ENCODE measurements around the gene MTMR3. TPM values are rescaled to one million over a fixed set of nuclear protein-coding genes. Genes with fewer than 3 reads are reported as not detected.
A peak's percentile ranks its signal among the peaks of the same experiment; 100 is the strongest.

The MTMR3 gene
- total and polyA plus RNA-seq, 8 donors, result 15.5 to 32.5 (median 20.2) TPM

DNA sequence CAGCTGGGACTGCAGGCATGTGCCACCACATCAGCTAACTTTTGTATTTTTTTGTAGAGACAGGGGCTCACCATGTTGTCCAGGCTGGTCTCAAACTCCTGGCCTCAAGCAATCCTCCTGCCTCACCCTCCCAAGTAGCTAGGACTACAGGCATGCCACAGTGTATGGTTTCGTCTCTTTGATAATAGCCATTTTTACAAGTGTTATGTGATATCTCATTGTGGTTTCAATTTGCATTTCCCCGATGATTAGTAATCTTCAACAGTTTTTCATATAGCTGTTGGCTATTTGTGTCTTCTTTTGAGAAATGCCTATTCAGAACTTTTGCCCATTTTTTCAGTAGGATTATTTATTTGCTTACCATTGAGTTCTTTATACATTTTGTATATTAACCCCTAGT is 9.0 kb upstream of the MTMR3 start:
- ATAC-seq, result no peak
- Histone ChIP-seq H3K9me3 (no peaks in the 10 kb centered on the region), H3K36me3 (no peaks in the 10 kb centered on the region), H3K4me3 (no peak overlapping the region), H3K27ac (no peak overlapping the region), H3K4me1 (no peaks in the 10 kb centered on the region), H3K27me3 (no peaks in the 10 kb centered on the region)
- WGBS, 2 donors, result 86 to 94% methylated on average over 2 of the region's 2 CpGs
- no peak for FAIRE-seq
- intact Hi-C loops (cut with DNase I), result no loop called here
- DNase-seq, result no peak
- TF ChIP-seq CTCF (IDR thresholded peaks at IDR 0.05), result no peak

DNA sequence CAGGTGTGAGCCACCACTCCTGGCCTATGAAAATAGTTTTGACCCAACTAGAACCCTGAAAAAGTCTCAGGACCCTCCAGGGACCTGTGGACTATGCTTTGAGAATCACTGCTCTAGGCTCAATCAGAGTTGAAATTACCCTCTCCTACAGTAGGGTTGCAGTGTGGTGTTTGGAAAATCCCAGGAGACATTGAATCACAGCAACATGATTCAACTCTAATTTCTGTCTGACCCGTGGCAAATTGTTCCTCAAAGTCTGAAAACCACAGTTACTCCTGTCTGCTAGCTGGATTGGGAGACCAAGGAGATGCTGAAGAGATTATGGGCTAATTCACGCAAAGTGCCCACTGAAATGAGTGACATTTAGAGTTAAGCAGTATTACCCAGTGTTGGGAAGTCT is 5.4 kb upstream of the MTMR3 start:
- no peak overlapping the region for H3K4me3 ChIP-seq
- H3K36me3 ChIP-seq, result no peaks in the 10 kb centered on the region
- no peak for TF ChIP-seq CTCF (IDR thresholded peaks at IDR 0.05)
- H3K27me3 ChIP-seq, result no peaks in the 10 kb centered on the region
- DNase-seq, result no peak
- H3K9me3 ChIP-seq, result no peaks in the 10 kb centered on the region
- intact Hi-C loops (cut with DNase I), result no loop called here
- H3K27ac ChIP-seq, result no peak overlapping the region
- ATAC-seq, result no peak
- 69 to 77% methylated on average over 2 of the region's 2 CpGs for WGBS, 2 donors
- H3K4me1 ChIP-seq, result peaks cover 0 to 2% (median 0%) of the 10 kb centered on the region in 3 donors
- FAIRE-seq, result no peak

DNA sequence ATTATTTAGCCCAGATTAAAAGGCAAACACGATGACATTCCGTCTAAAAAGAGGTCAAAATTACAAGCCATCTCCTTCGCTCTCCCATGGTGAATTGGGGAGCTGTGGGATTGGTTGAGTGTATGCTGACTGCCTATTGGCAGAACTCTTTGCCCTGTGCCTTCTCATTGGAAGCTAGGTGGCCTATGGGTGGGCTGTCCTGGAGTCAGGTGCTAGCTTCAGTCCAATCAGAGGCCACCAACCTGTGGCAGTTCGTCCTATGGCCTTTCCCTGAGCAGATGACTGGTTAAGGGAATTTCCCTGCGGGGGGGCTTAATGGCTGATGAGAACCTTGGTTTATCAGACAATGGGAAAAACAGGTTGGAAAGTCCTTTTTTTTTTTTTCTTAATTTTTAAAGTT is 3.2 kb upstream of the MTMR3 start:
- no peaks in the 10 kb centered on the region for H3K9me3 ChIP-seq
- DNase-seq, result no peak
- no peak for TF ChIP-seq CTCF (IDR thresholded peaks at IDR 0.05)
- no peak for FAIRE-seq
- intact Hi-C loops (cut with DNase I), result no loop called here
- H3K27me3 ChIP-seq, result no peaks in the 10 kb centered on the region
- no peak overlapping the region for H3K27ac ChIP-seq
- 89 to 90% methylated on average over 5 of the region's 5 CpGs for WGBS, 2 donors
- H3K4me3 ChIP-seq, result no peak overlapping the region
- ATAC-seq, result no peak
- no peaks in the 10 kb centered on the region for H3K36me3 ChIP-seq
- H3K4me1 ChIP-seq, result peaks cover 0 to 11% (median 0%) of the 10 kb centered on the region in 3 donors

DNA sequence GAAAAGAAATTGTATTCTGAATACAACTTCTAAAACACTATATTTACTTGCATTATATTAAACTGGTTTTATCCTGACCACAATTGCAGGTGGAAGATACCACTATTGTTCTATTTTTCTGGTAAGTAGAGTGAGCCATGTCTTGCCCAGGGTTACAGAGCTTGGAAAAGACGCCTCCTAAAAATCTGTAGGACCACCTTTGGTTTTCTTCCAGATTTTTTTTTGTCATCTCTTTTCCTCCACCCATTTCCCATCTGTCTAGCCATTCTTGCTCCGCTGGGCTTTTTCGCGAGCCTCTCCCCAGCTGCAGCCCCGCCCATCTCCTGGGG is 294 bp upstream of the MTMR3 start:
- no peaks in the 10 kb centered on the region for H3K36me3 ChIP-seq
- peak overlapping the region in 2 of 4 donors; percentile 94 to 99 for H3K27ac ChIP-seq
- DNase-seq, result no peak
- no peak for FAIRE-seq
- peaks cover 8 to 38% (median 20%) of the 10 kb centered on the region in 3 donors for H3K4me1 ChIP-seq
- no peaks in the 10 kb centered on the region for H3K27me3 ChIP-seq
- intact Hi-C loops (cut with DNase I), result no loop called here
- WGBS, 2 donors, result 0 to 1% methylated on average over 5 of the region's 5 CpGs
- no peaks in the 10 kb centered on the region for H3K9me3 ChIP-seq
- peak overlapping the region in 2 of 4 donors; percentile 91 to 96 for H3K4me3 ChIP-seq
- ATAC-seq, result no peak
- TF ChIP-seq CTCF (IDR thresholded peaks at IDR 0.05), result no peak

DNA sequence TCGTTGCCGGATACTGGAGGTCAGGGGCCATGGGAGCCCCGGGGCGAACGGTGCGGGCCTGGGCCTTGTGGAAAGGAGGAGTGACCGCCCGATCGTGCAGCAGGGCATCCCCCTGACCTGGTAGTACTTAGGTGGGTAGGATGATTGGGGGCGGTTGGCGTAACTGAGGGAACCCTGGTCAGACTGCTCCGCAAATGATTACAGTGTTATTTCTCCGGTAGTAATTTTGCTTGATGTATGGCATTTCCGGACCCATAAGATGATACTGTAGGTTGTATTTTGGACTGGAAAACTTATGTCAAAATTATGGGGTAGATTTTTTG is 762 bp downstream of the MTMR3 start:
- peak overlapping the region; percentile 81 to 96 (median 94) for H3K4me3 ChIP-seq
- FAIRE-seq (no peak), ATAC-seq (peak in 1 of 4 donors; percentile 16), DNase-seq (no peak)
- TF ChIP-seq CTCF (IDR thresholded peaks at IDR 0.05), result no peak
- 0% methylated on average over 14 of the region's 14 CpGs for WGBS, 2 donors
- peak overlapping the region; percentile 91 to 99 (median 95) for H3K27ac ChIP-seq
- intact Hi-C loops (cut with DNase I), result no loop called here
- H3K9me3 ChIP-seq, result no peaks in the 10 kb centered on the region
- no peaks in the 10 kb centered on the region for H3K27me3 ChIP-seq
- peaks cover 10 to 43% (median 26%) of the 10 kb centered on the region in 3 donors for H3K4me1 ChIP-seq
- no peaks in the 10 kb centered on the region for H3K36me3 ChIP-seq
